NK-92 treated with Interleukin-12 subunit alpha and Interleukin-12 subunit beta, amount 100 ng/mL, for 24 hours (cell line): Measurements from ENCODE around the gene ENTPD7.
A peak's percentile ranks its signal among the peaks of the same experiment; 100 is the strongest.
"Not testable (repeated sequence)": the region's sequence is repeated elsewhere in the genome, so short reads cannot be mapped to it uniquely, and the experiment has no call there.

Experiments
- DNase-seq: peaks from one replicate; lab custom pipeline; 2025; lab: John Stamatoyannopoulos, UW

Gene ENTPD7

GRCh38 chr10:99685597-99685967 lies 26.3 kb downstream of the ENTPD7 start:
- DNase-seq: no peak

DNA sequence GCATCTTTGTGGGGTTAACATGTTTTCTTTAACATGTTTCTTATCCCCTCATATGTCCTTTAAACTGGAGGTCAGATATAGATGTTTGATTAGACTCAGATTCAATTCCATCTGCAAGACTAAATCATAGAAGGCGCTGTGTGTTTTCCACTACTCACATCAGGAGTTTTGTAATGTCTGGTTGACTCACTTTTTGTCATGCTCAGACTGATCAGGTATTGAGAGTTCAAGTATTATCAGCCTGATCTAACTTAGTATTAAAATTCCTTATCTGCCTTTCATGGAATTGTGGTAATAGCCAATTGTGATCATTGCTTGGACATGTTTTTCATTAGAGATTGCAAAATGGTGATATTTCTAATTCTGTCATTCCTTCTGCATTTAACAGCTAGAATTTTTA lies 30.2 kb downstream of the ENTPD7 start:
- no peak for DNase-seq

- DNase-seq: no peak
Observed at GRCh38 chr10:99693933-99694583, 34.7 kb downstream of the ENTPD7 start.

DNA sequence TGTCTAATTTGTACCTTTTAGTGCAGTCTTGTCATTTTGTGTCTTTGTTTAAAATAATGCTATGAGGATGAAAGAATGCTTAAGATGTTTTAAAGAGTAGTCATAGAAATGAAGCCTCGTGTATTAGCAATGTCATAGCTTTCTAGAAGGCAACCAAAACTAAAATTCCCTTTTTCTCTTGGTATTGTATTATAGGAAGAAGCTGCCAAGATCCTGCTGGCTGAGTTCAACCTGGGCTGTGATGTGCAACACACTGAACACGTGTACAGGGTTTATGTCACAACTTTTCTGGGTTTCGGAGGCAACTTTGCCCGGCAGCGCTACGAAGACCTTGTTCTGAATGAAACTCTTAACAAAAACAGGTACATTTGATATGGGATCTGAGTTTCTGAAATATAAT lies 36.5 kb downstream of the ENTPD7 start:
- no peak for DNase-seq

GRCh38 chr10:99698504-99699080 lies 39.3 kb downstream of the ENTPD7 start:
- no peak for DNase-seq

GRCh38 chr10:99700649-99701048 lies 41.3 kb downstream of the ENTPD7 start:
- no peak for DNase-seq

DNA sequence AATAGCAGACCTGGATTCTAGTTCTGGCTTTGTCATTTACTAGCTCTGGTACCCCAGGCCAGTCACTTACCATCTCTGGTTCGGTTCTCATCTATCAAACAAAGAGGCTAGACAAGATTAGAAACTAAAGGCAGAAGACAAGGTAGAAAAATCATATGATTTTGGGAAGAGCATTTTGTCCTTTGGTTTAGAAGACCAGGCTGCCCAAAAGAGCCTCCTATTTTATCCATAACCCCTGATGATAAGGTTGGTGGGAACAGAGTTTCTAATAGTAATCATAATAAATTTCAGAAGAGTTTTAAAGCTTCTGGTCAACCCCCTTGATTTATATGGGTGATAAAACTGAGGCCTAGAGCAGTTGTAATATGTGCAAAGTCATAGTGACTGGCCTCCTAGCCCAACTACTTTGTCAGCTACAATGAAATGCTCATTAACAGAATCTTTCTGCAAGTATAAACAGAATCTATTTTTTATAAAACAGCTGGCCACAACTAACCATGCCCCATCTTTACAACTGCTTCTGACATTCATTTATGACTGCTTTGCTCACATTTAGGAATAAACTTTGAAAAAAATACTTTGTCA lies 49.2 kb downstream of the ENTPD7 start:
- no peak for DNase-seq

DNA sequence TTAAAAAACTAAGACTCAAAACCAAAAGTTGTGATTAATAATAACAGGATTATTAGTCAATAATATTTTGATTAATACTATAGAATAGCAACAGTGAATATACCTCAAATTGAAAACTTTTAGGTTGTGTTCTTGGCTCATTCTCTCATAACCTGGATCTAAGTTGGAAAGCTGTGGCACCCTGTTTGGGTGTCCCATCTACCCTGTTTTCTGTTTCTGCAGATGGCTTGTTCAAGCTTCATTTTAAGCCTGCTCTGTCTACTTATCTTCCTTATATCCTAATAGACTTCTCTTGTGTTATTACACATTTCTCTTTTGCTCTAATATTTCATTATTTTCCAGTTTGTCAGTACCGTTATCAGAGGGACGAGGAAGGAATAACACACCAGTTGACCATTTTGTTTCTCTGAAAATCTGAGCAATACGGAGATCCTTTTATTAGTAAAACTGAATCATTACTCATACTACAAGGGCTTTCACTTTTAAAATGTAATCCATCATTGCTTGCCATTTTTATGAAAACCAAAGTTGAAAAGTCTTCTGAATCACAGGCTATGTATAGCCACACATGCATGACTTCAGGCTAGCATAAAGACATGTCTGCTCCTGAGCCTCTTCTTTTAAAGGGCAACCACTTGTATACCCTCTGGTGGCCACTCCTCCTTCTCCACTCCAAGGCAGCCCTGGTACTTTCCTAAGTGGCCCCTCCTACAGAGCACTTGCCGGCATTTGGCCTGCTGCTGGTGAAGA lies 50.3 kb downstream of the ENTPD7 start:
- no peak for DNase-seq

DNA sequence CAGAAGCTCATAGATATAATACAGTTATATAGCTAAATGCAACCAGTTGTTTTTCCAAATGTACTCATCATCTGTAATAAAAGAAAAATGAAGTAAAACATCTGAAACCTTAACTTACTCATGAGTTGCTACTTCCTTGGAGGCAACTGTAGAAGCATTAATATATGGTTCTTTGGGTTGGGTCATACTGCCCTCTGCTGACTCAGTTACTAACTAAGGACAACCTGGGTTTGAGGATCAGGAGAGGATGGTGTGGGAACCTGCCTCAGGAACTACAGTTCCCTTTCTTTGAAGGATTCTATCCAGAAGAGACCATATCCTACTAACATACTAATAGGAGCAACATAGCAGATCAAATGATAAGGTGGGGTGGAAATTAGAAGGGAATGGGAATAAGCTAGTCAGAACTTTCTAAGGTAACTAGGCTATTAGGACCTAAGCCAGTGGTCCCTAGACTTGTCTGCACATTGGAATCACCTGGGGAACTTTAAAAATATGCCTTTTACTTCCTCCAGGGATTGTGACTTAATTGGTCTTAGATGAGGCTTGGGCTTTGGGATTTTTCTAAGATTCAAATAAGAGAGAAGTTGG lies 51.9 kb downstream of the ENTPD7 start:
- DNase-seq: no peak

- no peak for DNase-seq
Observed at GRCh38 chr10:99714446-99714845, 55.1 kb downstream of the ENTPD7 start.

DNA sequence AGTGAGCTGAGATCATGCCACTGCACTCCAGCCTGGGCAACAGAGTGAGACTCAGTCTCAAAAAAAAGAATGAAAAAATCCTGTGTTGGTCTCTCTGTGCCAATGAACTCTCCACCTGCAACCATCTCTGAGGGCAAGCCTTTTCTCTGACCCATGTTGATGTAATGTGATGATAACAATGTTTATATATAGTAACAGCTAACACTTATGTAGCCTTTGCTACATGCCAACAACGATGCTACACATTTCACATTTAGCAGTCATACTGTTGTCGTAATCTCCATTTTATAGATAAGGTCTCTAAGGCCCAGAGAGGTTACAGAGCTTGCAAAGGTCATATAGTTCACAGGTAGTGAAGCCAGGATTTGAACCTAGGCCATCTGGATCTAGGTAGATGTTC lies 61.1 kb downstream of the ENTPD7 start:
- DNase-seq: no peak

DNA sequence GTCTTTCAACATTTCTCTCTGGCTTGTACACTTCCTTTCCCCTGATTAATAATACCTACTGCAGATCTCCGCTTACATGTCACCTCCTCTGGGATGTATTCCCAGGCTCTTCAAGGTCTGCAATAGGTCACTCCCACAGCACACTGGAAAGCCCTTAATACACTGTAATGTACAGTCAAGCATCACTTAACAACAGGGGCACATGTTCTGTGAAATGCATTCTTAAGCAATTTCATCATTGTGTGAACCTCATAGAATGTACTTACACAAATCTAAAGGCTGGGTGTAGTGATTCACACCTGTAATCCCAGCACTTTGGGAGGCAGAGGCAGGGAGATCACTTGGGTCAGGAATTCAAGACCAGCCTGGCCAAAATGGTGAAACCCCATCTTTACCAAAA lies 70.7 kb downstream of the ENTPD7 start:
- DNase-seq: no peak

DNA sequence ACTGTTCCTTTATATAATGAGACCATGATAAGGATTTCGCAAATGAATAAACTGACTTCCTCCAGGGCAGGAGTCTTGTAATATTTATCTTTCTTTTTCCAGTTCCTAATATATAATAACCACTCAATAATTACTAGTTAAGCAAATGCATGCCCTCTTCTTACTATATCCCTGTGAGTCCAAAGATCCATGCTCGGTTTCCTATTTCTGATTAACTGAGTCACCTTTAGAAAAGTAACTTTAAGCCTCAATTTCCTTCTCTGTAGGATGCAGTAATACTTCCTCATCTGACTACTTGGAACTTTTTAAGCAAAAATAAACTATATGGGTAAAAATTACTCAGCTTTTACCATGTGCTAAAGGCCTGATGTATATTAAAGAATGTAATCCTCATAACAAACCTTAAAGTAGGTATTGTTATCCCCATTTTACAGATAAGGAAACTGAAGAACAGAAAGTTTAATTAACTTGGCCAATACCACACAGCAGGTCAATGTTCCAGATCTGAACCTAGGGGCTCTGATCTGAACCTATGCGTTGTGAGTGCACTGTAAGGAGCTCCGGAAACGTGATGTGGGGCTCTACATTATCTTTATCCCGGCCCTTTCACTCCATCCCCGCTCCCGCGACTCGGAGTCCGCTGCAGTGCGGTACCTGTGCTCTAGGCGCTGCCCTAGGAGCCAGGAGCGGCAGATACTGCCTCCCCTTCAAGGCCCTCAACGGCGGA lies 72.2 kb downstream of the ENTPD7 start:
- DNase-seq: no peak

GRCh38 chr10:99732033-99732842 lies 72.9 kb downstream of the ENTPD7 start, which contains the start of the genes COX15 and CUTC:
Gene COX15, minus strand, starts transcription at chr10:99732127. Its CDS starts 78 bp downstream, at chr10:99732049.
Gene CUTC, plus strand, starts transcription at chr10:99732234. Its CDS starts 115 bp downstream, at chr10:99732349.
- DNase-seq: peak; percentile 92

DNA sequence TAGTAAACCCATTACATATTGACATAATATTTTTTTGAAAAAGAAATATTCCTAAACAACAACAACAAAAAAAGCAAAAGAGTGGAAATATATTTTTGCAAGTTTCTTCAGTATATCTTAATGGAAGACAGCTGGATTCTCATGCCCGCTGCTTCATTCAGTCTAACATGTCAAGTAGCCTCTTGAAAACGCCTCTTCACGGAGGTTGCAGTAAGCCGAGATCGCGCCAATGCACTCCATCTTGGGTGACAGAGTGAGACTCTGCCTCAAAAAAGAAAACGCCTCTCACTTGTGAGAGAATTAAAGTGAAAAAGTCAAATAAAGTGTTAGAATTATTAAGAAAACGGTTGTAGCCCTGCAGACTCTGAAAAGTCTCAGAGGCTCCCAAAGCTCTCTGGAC lies 74.1 kb downstream of the ENTPD7 start:
- no peak for DNase-seq

DNA sequence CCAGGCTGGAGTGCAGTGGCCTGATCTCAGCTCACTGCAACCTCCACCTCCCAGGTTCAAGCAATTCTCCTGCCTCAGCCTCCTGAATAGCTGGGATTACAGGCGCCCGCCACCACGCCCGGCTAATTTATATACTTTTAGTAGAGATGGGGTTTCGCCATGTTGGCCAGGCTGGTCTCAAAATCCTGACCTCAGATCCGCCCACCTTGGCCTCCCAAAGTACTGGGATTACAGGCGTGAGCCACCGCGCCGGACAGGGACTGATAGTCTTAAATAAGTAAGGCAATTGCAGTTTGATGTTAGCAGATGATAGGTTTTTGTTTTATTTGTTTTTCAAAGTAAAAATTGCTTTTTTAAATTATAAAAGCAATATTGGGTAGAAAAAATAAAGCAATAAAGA lies 74.8 kb downstream of the ENTPD7 start:
- DNase-seq: not testable (repeated sequence)

- no peak for DNase-seq
Observed at GRCh38 chr10:99740260-99740659, 81.0 kb downstream of the ENTPD7 start.

DNA sequence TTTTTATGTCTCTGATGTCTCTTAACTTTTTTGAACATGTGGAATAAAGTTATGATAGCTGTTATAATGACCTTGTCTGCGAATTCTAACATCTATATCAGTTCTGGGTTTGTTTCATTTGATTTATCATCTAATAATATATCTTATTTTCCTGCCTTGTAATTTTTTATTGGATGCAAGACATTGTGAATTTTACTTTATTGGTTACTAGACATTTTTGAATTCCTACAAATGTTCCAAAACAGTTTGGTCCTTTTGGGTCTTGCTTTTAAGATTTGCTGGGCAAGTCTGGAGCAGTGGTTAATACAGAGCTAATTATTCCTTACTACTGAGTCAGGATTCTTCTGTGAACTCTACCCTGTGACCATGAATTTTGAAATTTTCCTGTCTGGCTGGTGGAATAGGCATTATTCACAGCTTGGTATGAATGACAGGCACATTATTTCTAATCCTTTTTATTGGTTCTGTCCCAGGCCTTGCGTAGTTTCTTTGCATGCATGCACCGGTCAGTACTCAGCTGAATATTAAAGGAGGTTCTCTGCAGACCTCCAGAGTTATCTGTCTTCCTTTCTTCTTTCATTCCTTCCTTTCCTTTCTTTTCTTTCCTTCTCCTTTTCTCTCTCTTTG lies 81.7 kb downstream of the ENTPD7 start:
- no peak for DNase-seq

DNA sequence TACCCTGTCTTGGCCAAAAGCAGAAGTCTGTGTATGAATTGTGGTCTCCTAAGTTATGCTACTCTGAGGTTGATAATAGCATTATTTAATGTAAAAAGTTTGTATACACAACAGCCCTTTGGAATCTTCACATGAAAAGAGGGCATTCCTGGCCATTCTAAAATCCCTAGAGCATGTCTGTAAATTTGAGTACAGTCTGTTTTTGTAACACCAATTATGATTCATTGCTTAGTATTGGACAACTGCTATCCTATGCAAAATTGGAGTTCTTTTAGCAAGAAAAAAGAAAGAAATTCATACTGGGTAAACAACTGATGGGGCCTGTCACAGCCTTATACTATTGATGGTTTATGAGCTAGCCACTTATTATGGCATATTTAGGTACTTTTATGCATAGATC lies 82.9 kb downstream of the ENTPD7 start:
- DNase-seq: no peak

DNA sequence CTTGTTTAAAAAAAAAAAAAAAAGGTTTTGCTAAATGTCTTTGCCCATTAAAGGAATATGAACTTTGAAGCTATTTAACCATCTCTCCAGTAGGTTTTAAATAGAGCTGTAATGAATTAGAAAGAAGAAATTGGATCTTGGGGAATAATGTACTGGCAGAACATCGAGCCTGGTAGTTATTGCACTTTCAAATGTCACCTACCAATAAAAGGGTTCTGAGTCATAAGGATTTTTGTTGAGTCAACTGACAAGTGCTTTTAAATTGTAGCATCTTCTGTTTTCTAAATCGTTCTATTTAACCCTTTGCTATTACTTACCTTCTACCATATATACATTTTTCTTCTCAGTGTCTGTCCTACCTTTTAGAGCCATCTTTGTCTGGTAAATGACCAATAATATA lies 83.4 kb downstream of the ENTPD7 start:
- no peak for DNase-seq

GRCh38 chr10:99743841-99744240 lies 84.5 kb downstream of the ENTPD7 start:
- DNase-seq: no peak
